ENCODE measurements around the gene NELL1.

The NELL1 gene

GRCh38 chr11:20676658-20677057 is 7.3 kb downstream of the NELL1 start:
- no peak overlapping the region for H3K4me3 ChIP-seq (ENCODE audit: low read length)
- DNase-seq (ENCODE audit: low read depth), result no peak
- TF ChIP-seq, protein P1, sequence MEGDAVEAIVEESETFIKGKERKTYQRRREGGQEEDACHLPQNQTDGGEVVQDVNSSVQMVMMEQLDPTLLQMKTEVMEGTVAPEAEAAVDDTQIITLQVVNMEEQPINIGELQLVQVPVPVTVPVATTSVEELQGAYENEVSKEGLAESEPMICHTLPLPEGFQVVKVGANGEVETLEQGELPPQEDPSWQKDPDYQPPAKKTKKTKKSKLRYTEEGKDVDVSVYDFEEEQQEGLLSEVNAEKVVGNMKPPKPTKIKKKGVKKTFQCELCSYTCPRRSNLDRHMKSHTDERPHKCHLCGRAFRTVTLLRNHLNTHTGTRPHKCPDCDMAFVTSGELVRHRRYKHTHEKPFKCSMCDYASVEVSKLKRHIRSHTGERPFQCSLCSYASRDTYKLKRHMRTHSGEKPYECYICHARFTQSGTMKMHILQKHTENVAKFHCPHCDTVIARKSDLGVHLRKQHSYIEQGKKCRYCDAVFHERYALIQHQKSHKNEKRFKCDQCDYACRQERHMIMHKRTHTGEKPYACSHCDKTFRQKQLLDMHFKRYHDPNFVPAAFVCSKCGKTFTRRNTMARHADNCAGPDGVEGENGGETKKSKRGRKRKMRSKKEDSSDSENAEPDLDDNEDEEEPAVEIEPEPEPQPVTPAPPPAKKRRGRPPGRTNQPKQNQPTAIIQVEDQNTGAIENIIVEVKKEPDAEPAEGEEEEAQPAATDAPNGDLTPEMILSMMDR (conservative IDR thresholded peaks at IDR 0.05; ENCODE audit: low read depth, low read length), result no peak

- no peak for DNase-seq (ENCODE audit: low read depth)
- TF ChIP-seq, protein P1 (conservative IDR thresholded peaks at IDR 0.05; ENCODE audit: low read depth, low read length), result no peak
- H3K4me3 ChIP-seq (ENCODE audit: low read length), result no peak overlapping the region
Measured at GRCh38 chr11:20688761-20689160, 19.4 kb downstream of the NELL1 start.

GRCh38 chr11:20707876-20708275 is 38.5 kb downstream of the NELL1 start:
- no peak overlapping the region for H3K4me3 ChIP-seq (ENCODE audit: low read length)
- DNase-seq (ENCODE audit: low read depth), result no peak
- TF ChIP-seq, protein P1 (conservative IDR thresholded peaks at IDR 0.05; ENCODE audit: low read depth, low read length), result no peak

GRCh38 chr11:20712912-20713311 is 43.5 kb downstream of the NELL1 start:
- no peak for DNase-seq (ENCODE audit: low read depth)
- TF ChIP-seq, protein P1 (conservative IDR thresholded peaks at IDR 0.05; ENCODE audit: low read depth, low read length), result no peak

GRCh38 chr11:20715464-20715863 is 46.1 kb downstream of the NELL1 start:
- DNase-seq (ENCODE audit: low read depth), result no peak

More at GRCh38 chr11:20712912-20713311, 43.5 kb downstream of the NELL1 start:
- H3K4me3 ChIP-seq (ENCODE audit: low read length), result no peak overlapping the region

DNA sequence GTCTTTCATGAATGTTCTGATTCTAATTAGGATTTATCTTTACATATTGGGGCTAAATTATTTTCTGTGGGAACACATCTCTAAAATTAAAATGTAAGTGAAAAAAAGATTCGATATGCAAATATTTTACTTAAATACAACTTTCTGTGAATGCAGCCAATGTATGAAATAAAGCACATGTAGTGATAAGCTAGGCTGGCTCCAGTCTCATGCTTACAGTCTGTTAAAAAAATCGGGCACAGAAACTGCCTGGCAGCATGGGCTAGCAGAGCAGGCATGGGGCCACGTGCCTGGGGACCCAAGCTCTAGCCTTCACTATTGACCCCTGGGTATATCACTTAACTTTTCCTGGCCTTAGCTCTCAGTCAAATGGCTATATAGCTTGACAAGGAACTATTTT is 46.5 kb downstream of the NELL1 start:
- DNase-seq (ENCODE audit: low read depth), result no peak
- TF ChIP-seq, protein P1 (conservative IDR thresholded peaks at IDR 0.05; ENCODE audit: low read depth, low read length), result no peak
- no peak overlapping the region for H3K4me3 ChIP-seq (ENCODE audit: low read length)

More at GRCh38 chr11:20715464-20715863, 46.1 kb downstream of the NELL1 start:
- no peak overlapping the region for H3K4me3 ChIP-seq (ENCODE audit: low read length)
- TF ChIP-seq, protein P1 (conservative IDR thresholded peaks at IDR 0.05; ENCODE audit: low read depth, low read length), result no peak

GRCh38 chr11:20719821-20720220 is 50.4 kb downstream of the NELL1 start:
- DNase-seq (ENCODE audit: low read depth), result no peak
- TF ChIP-seq, protein P1 (conservative IDR thresholded peaks at IDR 0.05; ENCODE audit: low read depth, low read length), result no peak
- H3K4me3 ChIP-seq (ENCODE audit: low read length), result no peak overlapping the region

Measured in retinal pigment epithelial cell (primary cell).